Mesothelial cell of epicardium (in vitro differentiated cells): ENCODE results near the gene DPH2. TPM values are rescaled to one million over a fixed set of nuclear protein-coding genes. Genes with fewer than 3 reads are reported as not detected.

Experiments used
- DNase-seq, 2 experiments: peaks; one replicate each; pipeline ENCODE4 v3.0.0; 2021; ENCODE audit warnings: low spot score in 2 of 2; ENCODE audit not compliant: unreplicated experiment in 2 of 2
- H3K27ac Mint-ChIP-seq: 2 replicates; pipeline ENCODE4 v1.8.0; 2021; ENCODE audit warnings: mixed read lengths
- H3K27me3 Mint-ChIP-seq: 2 replicates; pipeline ENCODE4 v1.8.0; 2021; ENCODE audit warnings: low read depth, mixed read lengths
- H3K36me3 Mint-ChIP-seq: 2 replicates; pipeline ENCODE4 v1.8.0; 2021; ENCODE audit warnings: mixed read lengths
- H3K4me1 Mint-ChIP-seq: 2 replicates; pipeline ENCODE4 v1.8.0; 2021; ENCODE audit warnings: mixed read lengths
- H3K4me3 Mint-ChIP-seq: 2 replicates; pipeline ENCODE4 v1.8.0; 2021; ENCODE audit warnings: mild to moderate bottlenecking, moderate library complexity, mixed read lengths
- H3K9me3 Mint-ChIP-seq: 2 replicates; pipeline ENCODE4 v1.8.0; 2021; ENCODE audit warnings: mixed read lengths
- CTCF ChIP-seq: fragments of 200-600 bp; sonication (generic); IDR thresholded peaks from one replicate; pipeline ENCODE4 v1.5.0; 2021; ENCODE audit warnings: antibody characterized with exemption; ENCODE audit not compliant: unreplicated experiment
- total RNA-seq: library from RNA; stranded (reverse); gene quantifications from 3 replicates; pipeline ENCODE4 v1.2.1, GENCODE V29; 2021

DPH2 gene
- total RNA-seq, 1 donor from 2014 or later: 24.1 TPM

- no peak overlapping the region for H3K4me3 Mint-ChIP-seq
- no peaks in the 10 kb centered on the region for H3K27me3 Mint-ChIP-seq
- no peaks in the 10 kb centered on the region for H3K9me3 Mint-ChIP-seq
- H3K27ac Mint-ChIP-seq: no peak overlapping the region
- TF ChIP-seq CTCF: no peak
- H3K36me3 Mint-ChIP-seq: no peaks in the 10 kb centered on the region
- peaks cover 7% of the 10 kb centered on the region for H3K4me1 Mint-ChIP-seq
- no peak for DNase-seq
Observed at GRCh38 chr1:44015206-44015605, 45.4 kb downstream of the DPH2 start.

GRCh38 chr1:44016041-44016889, 46.5 kb downstream of the DPH2 start:
- no peak for DNase-seq
- no peak for TF ChIP-seq CTCF
- H3K27ac Mint-ChIP-seq: no peak overlapping the region
- peaks cover 7% of the 10 kb centered on the region for H3K4me1 Mint-ChIP-seq
- no peaks in the 10 kb centered on the region for H3K27me3 Mint-ChIP-seq
- H3K36me3 Mint-ChIP-seq: no peaks in the 10 kb centered on the region
- no peaks in the 10 kb centered on the region for H3K9me3 Mint-ChIP-seq
- H3K4me3 Mint-ChIP-seq: no peak overlapping the region

- Mint-ChIP-seq H3K9me3 (no peaks in the 10 kb centered on the region), H3K36me3 (peaks cover 3% of the 10 kb centered on the region), H3K4me1 (peaks cover 1% of the 10 kb centered on the region), H3K27ac (no peak overlapping the region), H3K27me3 (no peaks in the 10 kb centered on the region), H3K4me3 (no peak overlapping the region)
- no peak for TF ChIP-seq CTCF
- DNase-seq: no peak
Observed at GRCh38 chr1:44016890-44017400, 47.1 kb downstream of the DPH2 start.

GRCh38 chr1:44019466-44019948, 49.7 kb downstream of the DPH2 start:
- H3K27me3 Mint-ChIP-seq: no peaks in the 10 kb centered on the region
- peaks cover 8% of the 10 kb centered on the region for H3K36me3 Mint-ChIP-seq
- DNase-seq: no peak
- no peaks in the 10 kb centered on the region for H3K9me3 Mint-ChIP-seq
- H3K4me1 Mint-ChIP-seq: no peaks in the 10 kb centered on the region
- TF ChIP-seq CTCF: no peak
- no peak overlapping the region for H3K4me3 Mint-ChIP-seq
- H3K27ac Mint-ChIP-seq: no peak overlapping the region

- H3K4me1 Mint-ChIP-seq: no peaks in the 10 kb centered on the region
- H3K27me3 Mint-ChIP-seq: no peaks in the 10 kb centered on the region
- no peak overlapping the region for H3K27ac Mint-ChIP-seq
- no peak for DNase-seq
- H3K9me3 Mint-ChIP-seq: no peaks in the 10 kb centered on the region
- no peak for TF ChIP-seq CTCF
- no peak overlapping the region for H3K4me3 Mint-ChIP-seq
- peaks cover 13% of the 10 kb centered on the region for H3K36me3 Mint-ChIP-seq
Observed at GRCh38 chr1:44020464-44020863, 50.7 kb downstream of the DPH2 start.
